ENCODE data around the gene TRIM74.
"Not testable (repeated sequence)": the region's sequence is repeated elsewhere in the genome, so short reads cannot be mapped to it uniquely, and the experiment has no call there.

- not testable (repeated sequence) for TF ChIP-seq CTCF (IDR thresholded peaks at IDR 0.05); ZFX (IDR thresholded peaks at IDR 0.05; ENCODE audit: borderline replicate concordance)
These were observed 5.5 kb upstream of the TRIM74 start for GRCh38 chr7:72974781-72975180.

Data from 22Rv1 (cell line).